Ishikawa (cell line): ENCODE results near the gene RPRD1B.

Experiments used
- EP300 ChIP-seq: IDR thresholded peaks from 2 replicates; pipeline ENCODE4 v1.6.1; 2012; ENCODE audit warnings: borderline replicate concordance
- FOXM1 ChIP-seq: IDR thresholded peaks from 2 replicates; pipeline ENCODE4 v1.6.1; 2012; ENCODE audit warnings: low read depth, borderline replicate concordance
- NFIC ChIP-seq: IDR thresholded peaks from 2 replicates; pipeline ENCODE4 v1.6.1; 2012
- RAD21 ChIP-seq: IDR thresholded peaks from 2 replicates; pipeline ENCODE4 v1.6.1; 2012; ENCODE audit warnings: low read depth
- TAF1 ChIP-seq: IDR thresholded peaks from 2 replicates; pipeline ENCODE4 v1.6.1; 2012; ENCODE audit warnings: low read depth, mild to moderate bottlenecking
- TCF12 ChIP-seq: IDR thresholded peaks from 2 replicates; pipeline ENCODE4 v1.6.1; 2012; ENCODE audit warnings: low read depth
- TEAD4 ChIP-seq: IDR thresholded peaks from 2 replicates; pipeline ENCODE4 v1.6.1; 2012
- YY1 ChIP-seq: IDR thresholded peaks from 2 replicates; pipeline ENCODE4 v1.6.1; 2012; ENCODE audit warnings: low read depth
- TF ChIP-seq, protein P1 (sequence below): IDR thresholded peaks from 2 replicates; pipeline ENCODE4 v1.6.1; 2012

DNA sequence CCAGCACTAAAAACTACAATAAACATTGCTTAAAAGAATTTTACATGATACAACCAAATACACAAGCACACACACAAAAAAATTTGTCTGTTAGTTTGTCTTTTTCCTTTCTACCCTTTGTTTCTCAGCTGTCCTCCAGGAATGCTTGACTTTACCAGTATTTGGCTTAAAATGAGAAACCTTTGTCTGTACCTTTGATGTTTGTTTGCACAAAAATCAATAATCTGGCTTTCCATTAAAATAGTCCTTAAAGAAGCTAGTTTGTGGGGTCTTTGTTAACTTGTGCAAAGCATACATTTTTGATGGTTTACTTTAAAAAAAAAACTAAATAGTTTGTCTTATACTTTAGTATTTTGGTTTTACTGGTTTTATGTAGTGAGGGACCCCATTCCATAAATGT, 49.3 kb downstream of the RPRD1B start:
- TF ChIP-seq EP300 (no peak), TCF12 (no peak), RAD21 (no peak), TEAD4 (no peak), TAF1 (no peak), YY1 (no peak), FOXM1 (no peak), NFIC (no peak)
- TF ChIP-seq, protein P1, sequence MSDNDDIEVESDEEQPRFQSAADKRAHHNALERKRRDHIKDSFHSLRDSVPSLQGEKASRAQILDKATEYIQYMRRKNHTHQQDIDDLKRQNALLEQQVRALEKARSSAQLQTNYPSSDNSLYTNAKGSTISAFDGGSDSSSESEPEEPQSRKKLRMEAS = no peak
